K562 (cell line): Measurements from ENCODE around the gene PCNX2. TPM values are rescaled to one million over a fixed set of nuclear protein-coding genes. Genes with fewer than 3 reads are reported as not detected.

Experiments
- ATAC-seq: fragments of 200-7000 bp; cut with Tn5 transposase; 3 replicates; pipeline ENCODE4 v1.9.1; 2020; ENCODE audit warnings: moderate library complexity
- BruUV-seq: library from RNA; stranded (reverse); fragments of 400-500 nt; replicated peaks from 2 replicates; lab custom pipeline; 2021; lab: Mats Ljungman, UMichigan
- CTCF ChIA-PET: fragments of 300-600 bp; formaldehyde crosslinking; extraction: SDS; loops from one replicate; lab custom pipeline; 2021; ENCODE audit warnings: low intra/inter-chr PET ratio; lab: Yijun Ruan, JAX
- POLR2A ChIA-PET: fragments of 300-600, 350-650 bp; sonication (Branson Sonifier 250); formaldehyde crosslinking; extraction: SDS; loops from one replicate; lab custom pipeline; 2021; ENCODE audit warnings: antibody characterized with exemption, inconsistent platforms; lab: Yijun Ruan, JAX
- DNase-seq, 4 experiments: peaks; one replicate each; pipeline versions ENCODE4 v3.0.0 to v3.0.0-alpha.2; 2011 to 2018; ENCODE audit warnings: low spot score in 3 of 4, mixed read lengths in 3 of 4; ENCODE audit errors: extremely low read depth in 1 of 4
- FAIRE-seq: peaks from 2 replicates; lab custom pipeline; 2011; peaks lifted over from hg19 to GRCh38; lab: Jason Lieb, UNC
- H2AFZ ChIP-seq: 2 replicates; pipeline ENCODE4 v1.6.0; 2011; ENCODE audit warnings: low read depth, low read length, control low read depth, inconsistent platforms
- H3K27ac ChIP-seq: fragments of 200-600 bp; 3 replicates; pipeline ENCODE4 v1.8.0; 2011; ENCODE audit warnings: low read depth, mild to moderate bottlenecking, control low read depth, inconsistent platforms, low read length, moderate library complexity, mixed read lengths; ENCODE audit errors: extremely low read depth
- H3K27me3 ChIP-seq, 2 experiments: fragments of 300-600 bp in 1 of 2; 2 replicates in 1 of 2; 3 replicates in 1 of 2; pipeline versions ENCODE4 v1.6.0 to v1.8.0; 2011; ENCODE audit warnings: inconsistent platforms in 2 of 2, low read length in 2 of 2, mild to moderate bottlenecking in 1 of 2, mixed read lengths in 1 of 2, moderate library complexity in 1 of 2; ENCODE audit not compliant: control insufficient read depth in 2 of 2, insufficient read depth in 2 of 2
- H3K36me3 ChIP-seq: fragments of 300-600 bp; 3 replicates; pipeline ENCODE4 v1.8.0; 2011; ENCODE audit warnings: mild to moderate bottlenecking, low read length, inconsistent platforms; ENCODE audit not compliant: control insufficient read depth, insufficient read depth
- H3K4me1 ChIP-seq, 2 experiments: fragments of 200-600 bp in 1 of 2; replicated peaks in 1 of 2; 2 replicates in 1 of 2; 3 replicates in 1 of 2; pipeline versions ENCODE4 v1.5.1 to v1.8.0; 2011; ENCODE audit warnings: inconsistent platforms in 2 of 2, low read length in 2 of 2, mild to moderate bottlenecking in 1 of 2, mixed read lengths in 1 of 2, moderate library complexity in 1 of 2; ENCODE audit not compliant: control insufficient read depth in 2 of 2, insufficient read depth in 2 of 2
- H3K4me2 ChIP-seq: 2 replicates; pipeline ENCODE4 v1.6.1; 2011; ENCODE audit warnings: low read length, control low read depth, inconsistent platforms, mixed read lengths; ENCODE audit not compliant: insufficient read depth
- H3K4me3 ChIP-seq: fragments of 200-600 bp; sonication (generic), shearing (Covaris generic); 2 replicates; pipeline ENCODE4 v1.5.1; 2016; ENCODE audit warnings: control low read depth, inconsistent platforms
- H3K79me2 ChIP-seq: fragments of 200-600 bp; 3 replicates; pipeline ENCODE4 v1.8.0; 2011; ENCODE audit warnings: low read length, inconsistent platforms; ENCODE audit not compliant: control insufficient read depth, insufficient read depth
- H3K9ac ChIP-seq, 2 experiments: 2 replicates each; pipeline versions ENCODE4 v1.6.0 to v1.6.1; 2011; ENCODE audit warnings: low read depth in 2 of 2, low read length in 2 of 2, control low read depth in 1 of 2, inconsistent platforms in 1 of 2, mild to moderate bottlenecking in 1 of 2, mixed read lengths in 1 of 2; ENCODE audit not compliant: insufficient read depth in 1 of 2
- H3K9me1 ChIP-seq: one replicate; pipeline ENCODE4 v1.6.0; 2011; ENCODE audit warnings: inconsistent platforms, mild to moderate bottlenecking, low read length, moderate library complexity; ENCODE audit not compliant: control insufficient read depth, insufficient read depth
- H3K9me3 ChIP-seq: replicated peaks from 2 replicates; pipeline ENCODE4 v1.5.1; 2011; ENCODE audit warnings: low read depth, low read length, inconsistent platforms; ENCODE audit not compliant: control insufficient read depth, insufficient read depth
- H4K20me1 ChIP-seq: replicated peaks from 2 replicates; pipeline ENCODE4 v1.6.1; 2011; ENCODE audit warnings: low read length, inconsistent platforms, mixed read lengths; ENCODE audit not compliant: control insufficient read depth, insufficient read depth
- FUS ChIP-seq: fragments of 200-400 bp; formaldehyde crosslinking; optimal IDR thresholded peaks from 2 replicates; pipeline ENCODE3; 2017; ENCODE audit warnings: low read depth, low read length
- IFI16 ChIP-seq: fragments of 250-450 bp; sonication (Bioruptor Pico); IDR thresholded peaks from 2 replicates; pipeline ENCODE4 v2.1.2; 2022; ENCODE audit warnings: mild to moderate bottlenecking, inconsistent platforms
- NCOA4 ChIP-seq: fragments of 450-650 bp; IDR thresholded peaks from 2 replicates; pipeline ENCODE4 v1.6.1; 2018; ENCODE audit warnings: mild to moderate bottlenecking; ENCODE audit not compliant: partially characterized antibody
- RFX1 ChIP-seq: fragments of 450-650 bp; IDR thresholded peaks from 2 replicates; pipeline ENCODE4 v1.6.1; 2016; ENCODE audit warnings: mild to moderate bottlenecking, moderate library complexity
- SMARCB1 ChIP-seq: IDR thresholded peaks from 2 replicates; pipeline ENCODE4 v1.6.1; 2011; ENCODE audit warnings: improper control_type of control experiment, low read depth; ENCODE audit not compliant: insufficient read length
- SMC3 ChIP-seq: conservative IDR thresholded peaks from 2 replicates; pipeline ENCODE4 v1.6.1; 2011; ENCODE audit warnings: low read depth, low read length, improper control_type of control experiment; ENCODE audit not compliant: insufficient read depth
- TBP ChIP-seq: optimal IDR thresholded peaks from 2 replicates; pipeline ENCODE3; 2011; ENCODE audit warnings: low read depth, low read length, improper control_type of control experiment
- ZC3H4 ChIP-seq: sonication (generic); formaldehyde crosslinking; IDR thresholded peaks from 2 replicates; pipeline ENCODE4 v1.9.0; 2021; ENCODE audit warnings: missing genetic modification reagents, borderline replicate concordance
- WGBS: fragments of 100-300 bp; shearing (Covaris generic); methylation state at CpG from one replicate; pipeline ENCODE4 v1.1.6; 2016; ENCODE audit warnings: low coverage, mixed read lengths; ENCODE audit not compliant: insufficient coverage; ENCODE audit errors: missing lambda C conversion rate; 5-methylcytosine and 5-hydroxymethylcytosine counted together
- in situ Hi-C: fragments of 300-500 bp; cut with MboI; formaldehyde crosslinking; loops from 4 replicates; pipeline ENCODE4 v1.15.0; 2018; ENCODE audit warnings: inconsistent platforms, mixed read lengths
- intact Hi-C: fragments of 100-400 bp; cut with micrococcal nuclease; formaldehyde crosslinking; loops from 2 replicates; pipeline ENCODE4 v1.14.2; 2022
- polyA plus RNA-seq, 8 experiments: library from polyadenylated mRNA; depleted of rRNA in 4 of 8; stranded (reverse) in 5 of 8; unstranded in 3 of 8; fragments of >200 nt; fragmentation: Nextera tagmentation in 2 of 8; fragmentation: Illumina TruSeq in 1 of 8; extraction: Ambion mirVana in 2 of 8; extraction: Trizol in 1 of 8; gene quantifications; 2 replicates each; pipeline versions ENCODE4 v1.2.1 to v1.2.3, GENCODE V29; 2011 to 2014; ENCODE audit warnings: inconsistent platforms in 1 of 8, missing spikeins in 1 of 8
- total RNA-seq, 7 experiments: library from RNA; depleted of rRNA in 6 of 7; stranded (reverse); fragments of >200 nt in 6 of 7; fragmentation: Illumina TruSeq in 2 of 7; extraction: Trizol in 2 of 7; gene quantifications; 2 replicates each; pipeline versions ENCODE4 v1.2.1 to v1.2.3, GENCODE V29; 2011 to 2021; ENCODE audit warnings: low replicate concordance in 1 of 7

Gene PCNX2
- total and polyA plus RNA-seq, 9 of the 15 experiments (the other 6 are each of a cell fraction or from before 2014, with no cell fraction given), result 0.07 to 0.33 TPM; not detected in 7

- Histone ChIP-seq H3K27ac (no peak overlapping the region), H3K27me3 (peaks cover 8 to 39% of the 10 kb centered on the region in 2 experiments; a peak in 4 of 5 replicates), H2AFZ (no peak overlapping the region), H3K4me3 (no peak overlapping the region), H3K36me3 (no peaks in the 10 kb centered on the region), H3K79me2 (no peaks in the 10 kb centered on the region), H3K9ac (no peak overlapping the region), H3K4me1 (no peaks in the 10 kb centered on the region), H3K9me3 (no peaks in the 10 kb centered on the region), H4K20me1 (no peaks in the 10 kb centered on the region), H3K4me2 (no peak overlapping the region), H3K9me1 (no peaks in the 10 kb centered on the region)
- ATAC-seq, result no peak
- no peak for DNase-seq
- ChIA-PET CTCF (no interaction called here), POLR2A (interaction anchor here (0.6 to 1.9 kb wide), 3 partner anchors 11 to 369 kb away, joined by 3 to 6 read pairs (median 3); no protein-coding TSS in a partner anchor)
- 0% methylated on average over 9 of the region's 9 CpGs for WGBS
- intact Hi-C loops (loop anchor here (10.0 kb wide), 1 partner anchor 389 kb away; the partner anchor contains the start of gene SIPA1L2), in situ Hi-C loops (no loop called here)
- FAIRE-seq, result no peak
- no TSS peak for BruUV-seq
- TF ChIP-seq ZC3H4 (CRISPR knock-in tag) (no peak), RFX1 (no peak), IFI16 (CRISPR knock-in tag) (no peak), SMARCB1 (no peak), NCOA4 (no peak), FUS (no peak), SMC3 (no peak), TBP (no peak)
Measured at GRCh38 chr1:233024199-233024598, 271.3 kb downstream of the PCNX2 start.
